ENCODE data around the gene ROBO1.

GRCh38 chr3:78721771-78722543 lies 1045.8 kb downstream of the ROBO1 start:
- TF ChIP-seq CTCF (IDR thresholded peaks at IDR 0.05): no peak
- no peak for TF ChIP-seq POLR2A (IDR thresholded peaks at IDR 0.05)

Measured in thyroid gland (tissue), 4 donors.